CD8-positive, alpha-beta memory T cell (primary cell): ENCODE measurements around the gene PPWD1. TPM values are rescaled to one million over a fixed set of nuclear protein-coding genes. Genes with fewer than 3 reads are reported as not detected.
A peak's percentile ranks its signal among the peaks of the same experiment; 100 is the strongest.

ENCODE experiments used
- CTCF ChIA-PET: fragments of 350-600 bp; sonication (Branson Sonifier 250); formaldehyde crosslinking; loops from one replicate; lab custom pipeline; 2021; ENCODE audit warnings: antibody characterized with exemption; lab: Charles Lee
- POLR2A ChIA-PET: fragments of 350-600 bp; sonication (Branson Sonifier 250); formaldehyde crosslinking; loops from one replicate; lab custom pipeline; 2021; ENCODE audit warnings: antibody characterized with exemption; lab: Charles Lee
- DNase-seq, 5 donors: peaks; one replicate each; pipeline versions ENCODE4 v3.0.0 to v3.0.0-alpha.2; 2020 to 2022; ENCODE audit warnings: mixed read lengths in 1 of 5
- H3K27ac ChIP-seq: one replicate; pipeline ENCODE4 v1.7.0; 2013; ENCODE audit warnings: low read depth, mild to moderate bottlenecking, low read length, moderate library complexity
- H3K27me3 ChIP-seq: 2 replicates; pipeline ENCODE4 v1.7.0; 2013; ENCODE audit warnings: low read length, mild to moderate bottlenecking; ENCODE audit not compliant: insufficient read depth, poor library complexity, severe bottlenecking
- H3K36me3 ChIP-seq: 2 replicates; pipeline ENCODE4 v1.7.0; 2013; ENCODE audit warnings: mild to moderate bottlenecking, low read length, moderate library complexity; ENCODE audit not compliant: insufficient read depth
- H3K4me1 ChIP-seq: 2 replicates; pipeline ENCODE4 v1.7.0; 2013; ENCODE audit warnings: mild to moderate bottlenecking, low read length, moderate library complexity; ENCODE audit not compliant: insufficient read depth
- H3K4me3 ChIP-seq: 2 replicates; pipeline ENCODE4 v1.7.0; 2013; ENCODE audit warnings: mild to moderate bottlenecking, low read length
- H3K9me3 ChIP-seq: 2 replicates; pipeline ENCODE4 v1.7.0; 2013; ENCODE audit warnings: mild to moderate bottlenecking, low read length
- H3K27ac Mint-ChIP-seq, 8 donors: one replicate each; pipeline ENCODE4 v1.8.0; 2020 to 2021; ENCODE audit warnings: mixed read lengths in 8 of 8, mild to moderate bottlenecking in 6 of 8, inconsistent platforms in 3 of 8, moderate library complexity in 3 of 8
- H3K27me3 Mint-ChIP-seq, 2 donors: one replicate each; pipeline ENCODE4 v1.8.0; 2020 to 2021; ENCODE audit warnings: mixed read lengths in 2 of 2, mild to moderate bottlenecking in 1 of 2, moderate library complexity in 1 of 2
- H3K36me3 Mint-ChIP-seq, 3 donors: one replicate each; pipeline ENCODE4 v1.8.0; 2020 to 2021; ENCODE audit warnings: mixed read lengths in 3 of 3, inconsistent platforms in 1 of 3, mild to moderate bottlenecking in 1 of 3
- H3K4me1 Mint-ChIP-seq, 3 donors: one replicate each; pipeline ENCODE4 v1.8.0; 2020 to 2021; ENCODE audit warnings: mixed read lengths in 3 of 3, inconsistent platforms in 1 of 3, mild to moderate bottlenecking in 1 of 3
- H3K4me3 Mint-ChIP-seq, 7 donors: one replicate each; pipeline ENCODE4 v1.8.0; 2020 to 2021; ENCODE audit warnings: mixed read lengths in 7 of 7, mild to moderate bottlenecking in 6 of 7, moderate library complexity in 4 of 7, inconsistent platforms in 2 of 7
- H3K9me3 Mint-ChIP-seq, 5 donors: one replicate each; pipeline ENCODE4 v1.8.0; 2020 to 2022; ENCODE audit warnings: mixed read lengths in 5 of 5, mild to moderate bottlenecking in 3 of 5, moderate library complexity in 2 of 5, inconsistent platforms in 1 of 5
- polyA plus RNA-seq: library from polyadenylated mRNA; unstranded; fragments of 300-500 nt; fragmentation: Illumina TruSeq; gene quantifications from one replicate; pipeline ENCODE4 v1.2.3, GENCODE V29; 2021
- total RNA-seq, 2 experiments: library from RNA; stranded (reverse); gene quantifications; one replicate each; pipeline ENCODE4 v1.2.3, GENCODE V29; 2021

The PPWD1 gene
- total and polyA plus RNA-seq, 3 experiments from 2014 or later, result 34.8 to 50.5 (median 46.4) TPM

GRCh38 chr5:65548281-65548680 lies 14.8 kb upstream of the PPWD1 start:
- ChIA-PET CTCF (no interaction called here), POLR2A (no interaction called here)
- Mint-ChIP-seq H3K36me3 (peaks cover 10 to 66% (median 11%) of the 10 kb centered on the region in 3 donors), H3K4me1 (peaks cover 8 to 34% (median 14%) of the 10 kb centered on the region in 3 donors), H3K27me3 (no peaks in the 10 kb centered on the region), H3K9me3 (no peaks in the 10 kb centered on the region), H3K4me3 (no peak overlapping the region), H3K27ac (peak overlapping the region in 1 of 8 donors; percentile 66)
- Histone ChIP-seq H3K36me3 (peaks cover 11% of the 10 kb centered on the region), H3K4me3 (no peak overlapping the region), H3K9me3 (no peaks in the 10 kb centered on the region), H3K27ac (no peak overlapping the region), H3K4me1 (no peaks in the 10 kb centered on the region), H3K27me3 (no peaks in the 10 kb centered on the region)
- no peak for DNase-seq

- Histone ChIP-seq H3K4me3 (no peak overlapping the region), H3K36me3 (peaks cover 27% of the 10 kb centered on the region), H3K4me1 (peaks cover 4% of the 10 kb centered on the region), H3K27ac (no peak overlapping the region), H3K27me3 (no peaks in the 10 kb centered on the region), H3K9me3 (no peaks in the 10 kb centered on the region)
- Mint-ChIP-seq H3K27me3 (no peaks in the 10 kb centered on the region), H3K36me3 (peaks cover 0 to 71% (median 21%) of the 10 kb centered on the region in 3 donors), H3K27ac (peak overlapping the region in 1 of 8 donors; percentile 14), H3K4me3 (no peak overlapping the region), H3K9me3 (no peaks in the 10 kb centered on the region), H3K4me1 (peaks cover 17 to 46% (median 32%) of the 10 kb centered on the region in 3 donors)
- CTCF ChIA-PET, result no interaction called here
- POLR2A ChIA-PET, result no interaction called here
- DNase-seq, result no peak
These were observed 9.2 kb upstream of the PPWD1 start for GRCh38 chr5:65553941-65554340.

- Histone ChIP-seq H3K9me3 (no peaks in the 10 kb centered on the region), H3K4me1 (peaks cover 4% of the 10 kb centered on the region), H3K36me3 (peaks cover 25% of the 10 kb centered on the region), H3K27me3 (no peaks in the 10 kb centered on the region), H3K27ac (no peak overlapping the region), H3K4me3 (no peak overlapping the region)
- Mint-ChIP-seq H3K4me3 (no peak overlapping the region), H3K27me3 (no peaks in the 10 kb centered on the region), H3K27ac (no peak overlapping the region), H3K9me3 (no peaks in the 10 kb centered on the region), H3K4me1 (peaks cover 20 to 50% (median 33%) of the 10 kb centered on the region in 3 donors), H3K36me3 (peaks cover 0 to 65% (median 17%) of the 10 kb centered on the region in 3 donors)
- POLR2A ChIA-PET, result no interaction called here
- no peak for DNase-seq
- CTCF ChIA-PET, result no interaction called here
These were observed 7.8 kb upstream of the PPWD1 start for GRCh38 chr5:65555287-65555686.

GRCh38 chr5:65556181-65556580 lies 6.9 kb upstream of the PPWD1 start:
- no peak overlapping the region for H3K27ac ChIP-seq
- CTCF ChIA-PET, result no interaction called here
- Mint-ChIP-seq H3K9me3 (no peaks in the 10 kb centered on the region), H3K27ac (no peak overlapping the region), H3K27me3 (no peaks in the 10 kb centered on the region), H3K4me1 (peaks cover 23 to 55% (median 36%) of the 10 kb centered on the region in 3 donors), H3K4me3 (no peak overlapping the region), H3K36me3 (peaks cover 0 to 59% (median 17%) of the 10 kb centered on the region in 3 donors)
- peaks cover 20% of the 10 kb centered on the region for H3K36me3 ChIP-seq
- no peaks in the 10 kb centered on the region for H3K27me3 ChIP-seq
- H3K4me3 ChIP-seq, result no peak overlapping the region
- POLR2A ChIA-PET, result interaction anchor here (0.6 kb wide), 2 partner anchors 8 to 21 kb away, joined by 3 to 4 read pairs; no protein-coding TSS in a partner anchor
- no peak for DNase-seq
- peaks cover 9% of the 10 kb centered on the region for H3K4me1 ChIP-seq
- no peaks in the 10 kb centered on the region for H3K9me3 ChIP-seq

GRCh38 chr5:65556718-65557117 lies 6.4 kb upstream of the PPWD1 start:
- peaks cover 28 to 60% (median 41%) of the 10 kb centered on the region in 3 donors for H3K4me1 Mint-ChIP-seq
- ChIA-PET POLR2A (no interaction called here), CTCF (no interaction called here)
- no peaks in the 10 kb centered on the region for H3K27me3 Mint-ChIP-seq
- Histone ChIP-seq H3K4me1 (peaks cover 15% of the 10 kb centered on the region), H3K9me3 (no peaks in the 10 kb centered on the region), H3K27me3 (no peaks in the 10 kb centered on the region), H3K36me3 (peaks cover 19% of the 10 kb centered on the region), H3K4me3 (no peak overlapping the region), H3K27ac (no peak overlapping the region)
- no peak for DNase-seq
- H3K9me3 Mint-ChIP-seq, result no peaks in the 10 kb centered on the region
- no peak overlapping the region for H3K4me3 Mint-ChIP-seq
- H3K27ac Mint-ChIP-seq, result peak overlapping the region in 2 of 8 donors; percentile 34 to 63
- peaks cover 0 to 56% (median 17%) of the 10 kb centered on the region in 3 donors for H3K36me3 Mint-ChIP-seq

- Histone ChIP-seq H3K36me3 (no peaks in the 10 kb centered on the region), H3K4me3 (peak overlapping the region; percentile 89), H3K9me3 (no peaks in the 10 kb centered on the region), H3K27ac (peak overlapping the region; percentile 97), H3K4me1 (peaks cover 33% of the 10 kb centered on the region), H3K27me3 (no peaks in the 10 kb centered on the region)
- CTCF ChIA-PET, result interaction anchor here (1.4 kb wide), 1 partner anchor 82 kb away, joined by 3 read pairs; the partner anchor contains the start of gene ADAMTS6
- H3K36me3 Mint-ChIP-seq, result peaks cover 0 to 47% (median 4%) of the 10 kb centered on the region in 3 donors
- peak overlapping the region; percentile 93 to 100 (median 98) for H3K27ac Mint-ChIP-seq
- H3K4me3 Mint-ChIP-seq, result peak overlapping the region; percentile 93 to 99 (median 97)
- no peak for DNase-seq
- H3K27me3 Mint-ChIP-seq, result no peaks in the 10 kb centered on the region
- peaks cover 56 to 77% (median 70%) of the 10 kb centered on the region in 3 donors for H3K4me1 Mint-ChIP-seq
- no peaks in the 10 kb centered on the region for H3K9me3 Mint-ChIP-seq
- POLR2A ChIA-PET, result interaction anchor here (0.6 to 2.5 kb wide), 7 partner anchors 8 to 795 kb away, joined by 3 to 42 read pairs (median 10); partner anchors contain the start of genes CWC27, ERBIN, SHLD3 and SREK1
These were observed 681 bp downstream of the PPWD1 start for GRCh38 chr5:65563777-65564176.

GRCh38 chr5:65566505-65566904 lies 3.4 kb downstream of the PPWD1 start:
- no peaks in the 10 kb centered on the region for H3K27me3 Mint-ChIP-seq
- no peak for DNase-seq
- Histone ChIP-seq H3K4me3 (no peak overlapping the region), H3K36me3 (peaks cover 5% of the 10 kb centered on the region), H3K27ac (no peak overlapping the region), H3K4me1 (peaks cover 24% of the 10 kb centered on the region), H3K9me3 (no peaks in the 10 kb centered on the region), H3K27me3 (no peaks in the 10 kb centered on the region)
- ChIA-PET POLR2A (no interaction called here), CTCF (interaction anchor here (1.5 kb wide), 1 partner anchor 12 kb away, joined by 4 read pairs; no protein-coding TSS in a partner anchor)
- H3K4me1 Mint-ChIP-seq, result peaks cover 51 to 82% (median 74%) of the 10 kb centered on the region in 3 donors
- peak overlapping the region in 1 of 7 donors; percentile 53 for H3K4me3 Mint-ChIP-seq
- no peaks in the 10 kb centered on the region for H3K9me3 Mint-ChIP-seq
- H3K36me3 Mint-ChIP-seq, result peaks cover 0 to 56% (median 4%) of the 10 kb centered on the region in 3 donors
- peak overlapping the region in 2 of 8 donors; percentile 10 to 93 for H3K27ac Mint-ChIP-seq

- H3K36me3 ChIP-seq, result peaks cover 19% of the 10 kb centered on the region
- Mint-ChIP-seq H3K4me1 (peaks cover 42 to 80% (median 70%) of the 10 kb centered on the region in 3 donors), H3K9me3 (no peaks in the 10 kb centered on the region), H3K27me3 (no peaks in the 10 kb centered on the region), H3K36me3 (peaks cover 0 to 68% (median 18%) of the 10 kb centered on the region in 3 donors), H3K4me3 (no peak overlapping the region), H3K27ac (no peak overlapping the region)
- no peak overlapping the region for H3K27ac ChIP-seq
- CTCF ChIA-PET, result no interaction called here
- POLR2A ChIA-PET, result no interaction called here
- no peaks in the 10 kb centered on the region for H3K27me3 ChIP-seq
- no peak for DNase-seq
- H3K4me3 ChIP-seq, result no peak overlapping the region
- H3K4me1 ChIP-seq, result no peaks in the 10 kb centered on the region
- H3K9me3 ChIP-seq, result no peaks in the 10 kb centered on the region
These were observed 7.6 kb downstream of the PPWD1 start for GRCh38 chr5:65570598-65571226.
